Tibial nerve (tissue), 4 donors: ENCODE data around the gene OSM.

Source experiments
- EP300 ChIP-seq, 2 donors: sonication (generic); formaldehyde crosslinking; IDR thresholded peaks; one replicate each; pipeline ENCODE4 v1.6.1; 2017; ENCODE audit warnings: antibody characterized with exemption in 2 of 2, mild to moderate bottlenecking in 1 of 2
- POLR2A ChIP-seq, 2 donors: fragments of 450-650 bp; IDR thresholded peaks; one replicate each; pipeline ENCODE4 v1.6.1; 2017; ENCODE audit warnings: antibody characterized with exemption in 2 of 2, mild to moderate bottlenecking in 2 of 2, moderate library complexity in 2 of 2
- TF ChIP-seq, protein P1 (sequence below), 5 experiments: fragments of 200-600 bp in 3 of 5; fragments of 450-650 bp in 2 of 5; sonication (generic) in 3 of 5; IDR thresholded peaks; one replicate each; pipeline ENCODE4 v1.5.1; 2016 to 2019; ENCODE audit warnings: antibody characterized with exemption in 5 of 5, mild to moderate bottlenecking in 3 of 5, moderate library complexity in 2 of 5

DNA sequence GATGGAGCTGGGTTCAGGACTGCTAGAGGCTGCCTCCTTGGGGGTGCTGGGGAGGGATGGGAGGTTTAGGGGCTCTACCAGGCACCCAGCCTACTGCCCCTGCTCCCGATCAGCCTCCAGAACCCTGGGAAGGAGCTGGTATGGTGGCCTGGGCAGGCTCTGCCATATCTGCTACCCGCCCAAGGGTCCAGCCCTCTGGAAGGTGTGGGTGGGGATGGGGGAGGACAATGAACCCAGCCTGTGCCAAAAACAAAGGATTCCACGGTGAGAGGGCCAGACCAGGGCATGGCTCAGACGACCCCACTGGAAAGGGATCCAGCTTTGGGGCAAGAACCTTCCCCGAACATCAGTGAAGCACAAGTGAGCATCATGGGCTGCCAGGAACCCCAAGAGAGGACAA is 19.7 kb upstream of the OSM start:
- TF ChIP-seq POLR2A (IDR thresholded peaks at IDR 0.05) (no peak), EP300 (IDR thresholded peaks at IDR 0.05) (no peak)
- TF ChIP-seq, protein P1, sequence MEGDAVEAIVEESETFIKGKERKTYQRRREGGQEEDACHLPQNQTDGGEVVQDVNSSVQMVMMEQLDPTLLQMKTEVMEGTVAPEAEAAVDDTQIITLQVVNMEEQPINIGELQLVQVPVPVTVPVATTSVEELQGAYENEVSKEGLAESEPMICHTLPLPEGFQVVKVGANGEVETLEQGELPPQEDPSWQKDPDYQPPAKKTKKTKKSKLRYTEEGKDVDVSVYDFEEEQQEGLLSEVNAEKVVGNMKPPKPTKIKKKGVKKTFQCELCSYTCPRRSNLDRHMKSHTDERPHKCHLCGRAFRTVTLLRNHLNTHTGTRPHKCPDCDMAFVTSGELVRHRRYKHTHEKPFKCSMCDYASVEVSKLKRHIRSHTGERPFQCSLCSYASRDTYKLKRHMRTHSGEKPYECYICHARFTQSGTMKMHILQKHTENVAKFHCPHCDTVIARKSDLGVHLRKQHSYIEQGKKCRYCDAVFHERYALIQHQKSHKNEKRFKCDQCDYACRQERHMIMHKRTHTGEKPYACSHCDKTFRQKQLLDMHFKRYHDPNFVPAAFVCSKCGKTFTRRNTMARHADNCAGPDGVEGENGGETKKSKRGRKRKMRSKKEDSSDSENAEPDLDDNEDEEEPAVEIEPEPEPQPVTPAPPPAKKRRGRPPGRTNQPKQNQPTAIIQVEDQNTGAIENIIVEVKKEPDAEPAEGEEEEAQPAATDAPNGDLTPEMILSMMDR (IDR thresholded peaks at IDR 0.05) = no peak
